Umbilical cord (tissue), 2 donors: Measurements from ENCODE around the gene CELF5. TPM values are rescaled to one million over a fixed set of nuclear protein-coding genes. Genes with fewer than 3 reads are reported as not detected.

ENCODE experiments used
- DNase-seq: peaks from one replicate; pipeline ENCODE4 v3.0.0-alpha.2; 2015; ENCODE audit warnings: low spot score
- total RNA-seq: library from RNA; depleted of rRNA; stranded (reverse); fragments of >200 nt; gene quantifications from one replicate; pipeline ENCODE4 v1.2.3, GENCODE V29; 2014; ENCODE audit warnings: low replicate concordance; ENCODE audit not compliant: insufficient read depth

CELF5 gene
- total RNA-seq, 1 donor from 2014 or later = 1.7 TPM

DNA sequence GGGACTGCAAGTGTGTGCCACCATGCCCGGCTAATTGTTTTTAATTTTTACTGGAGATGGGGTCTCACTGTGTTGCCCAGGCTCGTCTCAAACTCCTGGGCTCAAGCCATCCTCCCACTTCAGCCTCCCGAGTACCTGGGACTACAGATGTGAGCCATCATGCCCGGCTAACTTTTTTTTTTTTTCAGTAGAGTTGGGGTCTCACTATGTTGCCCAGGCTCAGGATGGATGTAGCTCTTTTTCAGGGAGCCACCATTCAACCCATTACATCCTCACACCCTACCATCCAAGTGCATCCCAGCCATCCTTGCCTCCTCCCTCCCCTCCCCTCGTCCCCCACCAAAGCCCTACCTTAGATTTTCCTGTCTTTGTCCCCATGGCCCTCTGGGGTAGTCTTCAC, 14.9 kb downstream of the CELF5 start:
- no peak for DNase-seq

GRCh38 chr19:3243819-3244700, 19.6 kb downstream of the CELF5 start:
- DNase-seq = peak; percentile 42

DNA sequence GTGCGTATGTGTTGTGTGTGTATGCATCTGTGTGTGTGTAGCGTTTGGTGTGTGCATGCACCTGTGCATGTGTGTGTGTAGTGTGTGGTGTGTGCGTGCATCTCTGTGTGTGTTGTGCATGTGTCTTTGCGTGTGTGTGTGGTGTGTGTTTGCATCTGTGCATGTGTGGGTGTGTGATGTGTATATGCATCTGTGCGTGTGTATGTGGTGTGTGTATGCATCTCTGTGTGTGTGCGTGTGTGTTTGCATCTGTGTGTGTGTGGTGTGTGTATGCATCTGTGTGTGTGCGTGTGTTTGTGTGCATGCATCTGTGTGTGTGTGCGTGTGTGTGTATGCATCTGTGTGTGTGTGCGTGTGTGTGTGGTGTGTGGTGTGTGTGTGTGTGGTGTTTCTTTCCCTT, 20.6 kb downstream of the CELF5 start:
- no peak for DNase-seq

GRCh38 chr19:3248728-3249326, 24.4 kb downstream of the CELF5 start:
- no peak for DNase-seq

- no peak for DNase-seq
Observed at GRCh38 chr19:3249408-3249807, 24.9 kb downstream of the CELF5 start.

GRCh38 chr19:3250675-3251074, 26.2 kb downstream of the CELF5 start:
- DNase-seq = no peak

- no peak for DNase-seq
Observed at GRCh38 chr19:3251229-3251628, 26.8 kb downstream of the CELF5 start.

GRCh38 chr19:3252650-3253049, 28.2 kb downstream of the CELF5 start:
- DNase-seq = no peak

- DNase-seq = no peak
Observed at GRCh38 chr19:3253270-3253669, 28.8 kb downstream of the CELF5 start.

DNA sequence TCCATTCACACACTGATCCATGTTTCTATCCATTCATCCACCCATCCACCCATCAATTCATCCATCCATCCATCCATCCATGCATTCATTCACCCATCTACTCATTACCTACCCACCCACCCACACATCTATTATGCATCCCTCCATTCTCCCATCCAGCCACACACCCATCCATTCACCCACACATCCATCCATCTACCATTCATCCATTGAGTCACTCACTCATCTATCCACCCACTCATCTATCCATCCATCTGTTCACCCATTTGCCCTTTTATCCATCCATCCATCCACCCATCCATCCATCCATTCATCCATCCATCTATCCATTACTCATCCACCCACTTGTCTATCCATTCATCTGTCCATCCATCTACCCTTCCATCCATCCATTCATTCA, 30.1 kb downstream of the CELF5 start:
- DNase-seq = no peak

- DNase-seq = no peak
Observed at GRCh38 chr19:3257071-3257470, 32.6 kb downstream of the CELF5 start.

GRCh38 chr19:3262362-3262761, 37.9 kb downstream of the CELF5 start:
- DNase-seq = no peak

- DNase-seq = no peak
Observed at GRCh38 chr19:3263866-3264265, 39.4 kb downstream of the CELF5 start.

DNA sequence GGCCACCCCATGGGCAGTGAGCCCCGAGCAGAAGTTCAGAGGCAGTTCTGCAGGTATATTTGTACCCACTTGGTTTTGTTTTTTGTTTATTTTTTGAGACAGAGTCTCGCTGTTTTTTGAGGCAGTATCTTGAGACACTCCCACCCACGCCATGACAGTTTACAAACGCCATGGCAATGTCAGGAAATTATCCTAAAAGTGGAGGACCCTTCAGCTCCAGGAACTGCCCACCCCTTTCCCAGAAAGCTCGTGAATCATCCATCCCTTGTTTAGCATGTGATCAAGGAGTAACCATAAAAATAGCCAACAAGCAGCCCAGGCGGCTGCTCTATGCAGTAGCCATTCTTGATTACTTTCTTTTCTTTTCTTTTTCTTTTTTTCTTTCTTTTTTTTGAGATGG, 41.0 kb downstream of the CELF5 start:
- DNase-seq = no peak

- no peak for DNase-seq
Observed at GRCh38 chr19:3266092-3266693, 41.7 kb downstream of the CELF5 start.

DNA sequence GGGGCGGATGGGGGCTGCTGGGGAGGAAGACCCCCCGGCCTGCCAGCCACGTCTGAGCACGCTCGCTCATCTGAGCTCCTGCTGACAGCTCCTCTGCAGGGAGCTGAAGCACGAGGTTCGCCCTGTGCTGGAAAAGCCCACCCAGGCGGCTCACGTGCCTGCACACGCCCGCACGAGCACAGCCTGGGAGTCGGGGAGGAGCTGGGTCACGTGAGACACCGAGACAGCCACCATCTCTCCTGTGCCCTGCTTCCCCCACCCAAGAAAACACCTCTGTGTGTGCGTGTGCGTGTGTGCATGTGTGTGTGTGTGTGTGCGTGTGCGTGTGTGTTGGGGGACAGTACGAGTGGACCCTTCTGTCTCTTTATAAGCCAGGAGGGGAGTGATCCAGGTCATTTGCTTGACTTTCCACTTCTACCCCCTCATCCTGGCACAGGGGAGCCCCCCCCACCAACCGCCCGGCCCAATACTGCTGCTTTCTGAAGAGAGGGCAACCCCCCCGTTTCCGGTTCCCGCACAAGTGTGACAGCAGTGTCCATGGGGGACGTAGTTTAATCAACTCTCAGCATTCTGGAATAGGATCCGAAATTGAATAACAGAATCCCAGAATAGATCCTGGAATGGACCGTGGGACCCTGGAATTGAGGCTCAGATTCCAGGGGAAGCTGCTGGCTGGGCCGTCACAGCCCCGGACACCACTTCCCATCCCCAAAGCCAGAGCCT, 42.5 kb downstream of the CELF5 start:
- DNase-seq = no peak

- no peak for DNase-seq
Observed at GRCh38 chr19:3268326-3268725, 43.9 kb downstream of the CELF5 start.

DNA sequence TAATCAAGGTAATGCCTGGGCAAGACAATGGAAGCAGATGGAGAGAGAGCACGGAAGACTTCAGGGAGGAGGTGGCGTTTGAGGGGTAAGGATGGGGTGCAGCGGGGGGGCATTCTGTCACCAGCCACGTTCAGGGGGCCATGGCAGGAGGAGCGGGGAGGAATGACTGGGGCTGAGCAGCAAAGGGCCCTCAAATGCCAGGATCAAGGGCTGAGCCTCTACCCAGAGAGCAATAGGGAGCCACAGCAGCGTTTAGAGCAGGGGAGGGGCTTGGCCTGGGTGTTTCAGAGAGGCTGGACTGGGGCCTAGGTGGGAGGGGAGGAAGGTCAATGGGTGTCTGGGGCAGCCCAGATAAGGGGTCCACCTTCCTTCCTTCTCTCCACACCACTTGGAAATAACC, 44.3 kb downstream of the CELF5 start:
- DNase-seq = no peak

- DNase-seq = no peak
Observed at GRCh38 chr19:3269916-3270671, 45.6 kb downstream of the CELF5 start.

GRCh38 chr19:3270902-3271301, 46.4 kb downstream of the CELF5 start:
- no peak for DNase-seq

- DNase-seq = no peak
Observed at GRCh38 chr19:3272401-3272931, 48.0 kb downstream of the CELF5 start.
